CMK (cell line): ENCODE data around the gene PRIM2.
A peak's percentile ranks its signal among the peaks of the same experiment; 100 is the strongest.
"Not testable (repeated sequence)": the region's sequence is repeated elsewhere in the genome, so short reads cannot be mapped to it uniquely, and the experiment has no call there.

Experiments
- DNase-seq: peaks from one replicate; pipeline ENCODE4 v3.0.0-alpha.2; 2010; ENCODE audit warnings: low read depth

Gene PRIM2

GRCh38 chr6:57310095-57310816 is 7.2 kb upstream of the PRIM2 start:
- DNase-seq = not testable (repeated sequence)

- DNase-seq = no peak
Measured at GRCh38 chr6:57310817-57311157, 6.6 kb upstream of the PRIM2 start.

- not testable (repeated sequence) for DNase-seq
Measured at GRCh38 chr6:57311300-57312003, 6.0 kb upstream of the PRIM2 start.

- no peak for DNase-seq
Measured at GRCh38 chr6:57312004-57312345, 5.5 kb upstream of the PRIM2 start.

- DNase-seq = no peak
Measured at GRCh38 chr6:57313009-57313408, 4.4 kb upstream of the PRIM2 start.

GRCh38 chr6:57313711-57314471 is 3.5 kb upstream of the PRIM2 start:
- no peak for DNase-seq

GRCh38 chr6:57315111-57315510 is 2.3 kb upstream of the PRIM2 start:
- DNase-seq = no peak

- no peak for DNase-seq
Measured at GRCh38 chr6:57315851-57316250, 1.6 kb upstream of the PRIM2 start.

- DNase-seq = peak; percentile 48
Measured at GRCh38 chr6:57316581-57317059, 810 bp upstream of the PRIM2 start.

- DNase-seq = no peak
Measured at GRCh38 chr6:57324538-57324937, 7.1 kb downstream of the PRIM2 start.

- no peak for DNase-seq
Measured at GRCh38 chr6:57327311-57327710, 9.9 kb downstream of the PRIM2 start.

- DNase-seq = no peak
Measured at GRCh38 chr6:57328074-57328473, 10.6 kb downstream of the PRIM2 start.

GRCh38 chr6:57329933-57330332 is 12.5 kb downstream of the PRIM2 start:
- DNase-seq = no peak

GRCh38 chr6:57342148-57342669 is 24.8 kb downstream of the PRIM2 start:
- DNase-seq = no peak

GRCh38 chr6:57343342-57343741 is 25.9 kb downstream of the PRIM2 start:
- not testable (repeated sequence) for DNase-seq

- DNase-seq = not testable (repeated sequence)
Measured at GRCh38 chr6:57346715-57347114, 29.3 kb downstream of the PRIM2 start.

GRCh38 chr6:57347597-57347996 is 30.2 kb downstream of the PRIM2 start:
- not testable (repeated sequence) for DNase-seq

- DNase-seq = not testable (repeated sequence)
Measured at GRCh38 chr6:57350443-57350842, 33.0 kb downstream of the PRIM2 start.

GRCh38 chr6:57352596-57352995 is 35.2 kb downstream of the PRIM2 start:
- DNase-seq = not testable (repeated sequence)

- not testable (repeated sequence) for DNase-seq
Measured at GRCh38 chr6:57358319-57358718, 40.9 kb downstream of the PRIM2 start.

GRCh38 chr6:57359766-57360165 is 42.3 kb downstream of the PRIM2 start:
- DNase-seq = not testable (repeated sequence)

- DNase-seq = not testable (repeated sequence)
Measured at GRCh38 chr6:57362340-57362739, 44.9 kb downstream of the PRIM2 start.
